Esophagus muscularis mucosa (tissue), 4 donors: Measurements from ENCODE around the gene CASP1.
A peak's percentile ranks its signal among the peaks of the same experiment; 100 is the strongest.

Experiments
- EP300 ChIP-seq: sonication (generic); formaldehyde crosslinking; IDR thresholded peaks from one replicate; pipeline ENCODE4 v1.6.1; 2017; ENCODE audit warnings: antibody characterized with exemption
- POLR2A ChIP-seq: fragments of 450-650 bp; IDR thresholded peaks from one replicate; pipeline ENCODE4 v1.6.1; 2017; ENCODE audit warnings: antibody characterized with exemption, moderate library complexity, mild to moderate bottlenecking, low read depth
- TF ChIP-seq, protein P1 (sequence below), 3 experiments: fragments of 200-600 bp in 2 of 3; fragments of 450-650 bp in 1 of 3; sonication (generic) in 2 of 3; IDR thresholded peaks; one replicate each; pipeline ENCODE4 v1.5.1; 2017 to 2019; ENCODE audit warnings: antibody characterized with exemption in 3 of 3, mild to moderate bottlenecking in 2 of 3, moderate library complexity in 1 of 3

DNA sequence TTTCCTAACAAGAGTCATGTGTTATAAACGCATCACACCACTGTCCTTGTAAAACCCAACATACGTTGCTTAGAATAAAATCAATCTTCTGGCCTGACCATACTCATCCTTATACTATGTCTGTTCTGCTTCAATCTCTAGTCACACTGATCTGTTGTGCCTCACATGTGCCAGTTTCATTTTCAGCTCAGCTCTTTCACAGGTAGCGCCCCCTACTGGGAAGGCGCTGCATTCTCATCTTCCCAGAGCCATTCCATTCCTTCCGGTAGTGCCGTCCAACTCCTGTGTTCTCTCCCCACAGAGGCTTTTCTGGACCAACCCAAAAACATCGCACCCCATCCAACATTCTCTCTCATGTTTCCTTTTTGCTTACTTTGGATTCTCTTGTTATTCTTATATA, 34.1 kb downstream of the CASP1 start:
- TF ChIP-seq, protein P1, sequence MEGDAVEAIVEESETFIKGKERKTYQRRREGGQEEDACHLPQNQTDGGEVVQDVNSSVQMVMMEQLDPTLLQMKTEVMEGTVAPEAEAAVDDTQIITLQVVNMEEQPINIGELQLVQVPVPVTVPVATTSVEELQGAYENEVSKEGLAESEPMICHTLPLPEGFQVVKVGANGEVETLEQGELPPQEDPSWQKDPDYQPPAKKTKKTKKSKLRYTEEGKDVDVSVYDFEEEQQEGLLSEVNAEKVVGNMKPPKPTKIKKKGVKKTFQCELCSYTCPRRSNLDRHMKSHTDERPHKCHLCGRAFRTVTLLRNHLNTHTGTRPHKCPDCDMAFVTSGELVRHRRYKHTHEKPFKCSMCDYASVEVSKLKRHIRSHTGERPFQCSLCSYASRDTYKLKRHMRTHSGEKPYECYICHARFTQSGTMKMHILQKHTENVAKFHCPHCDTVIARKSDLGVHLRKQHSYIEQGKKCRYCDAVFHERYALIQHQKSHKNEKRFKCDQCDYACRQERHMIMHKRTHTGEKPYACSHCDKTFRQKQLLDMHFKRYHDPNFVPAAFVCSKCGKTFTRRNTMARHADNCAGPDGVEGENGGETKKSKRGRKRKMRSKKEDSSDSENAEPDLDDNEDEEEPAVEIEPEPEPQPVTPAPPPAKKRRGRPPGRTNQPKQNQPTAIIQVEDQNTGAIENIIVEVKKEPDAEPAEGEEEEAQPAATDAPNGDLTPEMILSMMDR (IDR thresholded peaks at IDR 0.05): peak; percentile 22 to 46 (median 24)
- TF ChIP-seq EP300 (no peak), POLR2A (no peak)
